ENCODE measurements around the gene LMBR1.
A peak's percentile ranks its signal among the peaks of the same experiment; 100 is the strongest.

LMBR1 gene

GRCh38 chr7:156693627-156694026 lies 199.4 kb downstream of the LMBR1 start:
- DNase-seq (ENCODE audit: low spot score) = no peak

- no peak for DNase-seq (ENCODE audit: low spot score)
These were observed 200.1 kb downstream of the LMBR1 start for GRCh38 chr7:156692849-156693248.

DNA sequence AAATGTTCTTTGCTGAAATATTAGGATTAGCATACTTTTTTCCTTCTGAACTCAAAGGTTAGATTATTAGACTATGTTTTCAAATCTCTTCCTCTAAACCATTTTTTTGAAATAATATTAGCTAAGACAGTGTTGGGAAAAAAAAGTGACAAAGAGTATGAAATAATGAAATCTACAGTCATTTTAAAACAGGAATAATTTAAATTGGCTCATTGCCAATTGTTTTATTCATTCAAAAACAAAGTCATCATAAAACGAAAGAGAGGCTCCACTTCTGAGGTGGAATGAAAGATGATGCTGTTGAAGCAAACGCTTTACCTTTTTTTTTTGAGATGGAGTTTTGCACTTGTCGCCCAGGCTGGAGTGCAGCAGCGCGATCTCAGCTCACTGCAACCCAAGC lies 201.2 kb downstream of the LMBR1 start:
- no peak for DNase-seq (ENCODE audit: low spot score)

GRCh38 chr7:156684661-156685060 lies 208.3 kb downstream of the LMBR1 start:
- no peak for DNase-seq (ENCODE audit: low spot score)

DNA sequence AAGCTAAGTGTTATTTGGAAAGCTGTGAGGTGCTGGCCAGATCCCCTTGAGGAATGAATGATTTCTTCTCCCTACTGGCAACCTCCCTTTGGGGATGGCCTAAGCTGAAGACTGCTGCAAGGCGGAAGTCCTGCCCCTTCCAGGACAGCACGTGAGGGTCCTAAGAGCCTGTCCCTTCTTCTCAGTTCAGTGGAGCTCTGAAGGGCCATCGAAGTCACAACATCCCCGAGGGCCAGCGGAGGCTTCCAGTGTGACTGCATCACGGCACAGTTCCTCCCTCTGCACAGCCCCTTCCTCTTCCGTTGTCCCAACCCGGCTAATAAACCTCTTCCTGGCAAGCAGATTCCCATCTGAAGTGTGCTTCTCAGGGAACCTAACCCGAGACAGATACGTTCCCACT lies 208.7 kb downstream of the LMBR1 start:
- DNase-seq (ENCODE audit: low spot score) = no peak

- DNase-seq (ENCODE audit: low spot score) = no peak
These were observed 210.1 kb downstream of the LMBR1 start for GRCh38 chr7:156682928-156683327.

DNA sequence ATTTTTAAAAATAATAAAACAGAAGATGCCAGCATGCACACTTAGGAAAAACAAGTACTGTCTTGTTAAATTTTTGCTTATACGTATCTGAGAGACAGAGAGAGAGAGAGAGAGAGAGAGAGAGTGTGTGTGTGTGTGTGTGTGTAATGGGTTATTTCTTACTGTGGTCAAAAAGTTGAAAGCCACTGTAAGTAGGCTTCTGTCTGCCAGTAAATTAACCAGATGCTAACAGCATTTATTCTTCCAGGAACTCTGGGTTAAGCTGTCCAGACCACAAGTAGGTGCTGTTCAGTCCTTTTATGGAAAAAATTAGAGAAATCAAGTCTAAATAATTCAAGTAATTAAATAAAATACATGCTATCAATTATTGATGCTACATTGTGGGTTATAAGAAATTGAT lies 212.7 kb downstream of the LMBR1 start:
- no peak for DNase-seq (ENCODE audit: low spot score)

DNA sequence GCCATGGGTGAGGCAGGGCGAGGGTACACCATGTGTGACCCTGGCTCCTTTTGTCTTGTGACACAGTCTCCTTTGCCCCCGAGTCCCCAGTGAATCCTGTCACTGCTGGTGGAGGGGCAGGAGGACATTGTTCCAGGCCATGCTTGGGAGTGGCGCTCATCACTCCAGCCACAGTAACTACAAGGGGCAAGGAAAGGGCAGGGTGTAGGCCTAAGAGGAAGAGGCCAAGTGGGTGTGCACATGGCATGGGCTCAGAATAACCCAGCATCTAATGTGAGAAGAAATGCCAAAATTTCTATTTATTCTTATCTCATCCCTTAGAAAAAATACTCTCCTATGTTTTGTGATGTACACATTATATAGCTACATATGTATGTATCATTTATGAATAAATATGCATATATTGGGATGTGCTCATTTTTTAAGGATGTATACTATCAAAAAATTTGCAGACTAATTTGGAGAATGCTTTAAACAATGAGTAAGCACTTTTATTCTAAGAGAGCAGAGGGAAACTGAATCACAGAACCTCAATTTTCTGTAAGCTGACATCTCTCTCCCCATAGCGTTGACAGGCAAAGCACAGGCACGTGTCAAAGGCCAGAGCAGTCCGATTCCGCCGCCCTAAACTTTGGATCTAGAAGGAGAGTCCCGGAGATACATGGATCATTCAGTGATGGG lies 215.5 kb downstream of the LMBR1 start:
- no peak for DNase-seq (ENCODE audit: low spot score)

DNA sequence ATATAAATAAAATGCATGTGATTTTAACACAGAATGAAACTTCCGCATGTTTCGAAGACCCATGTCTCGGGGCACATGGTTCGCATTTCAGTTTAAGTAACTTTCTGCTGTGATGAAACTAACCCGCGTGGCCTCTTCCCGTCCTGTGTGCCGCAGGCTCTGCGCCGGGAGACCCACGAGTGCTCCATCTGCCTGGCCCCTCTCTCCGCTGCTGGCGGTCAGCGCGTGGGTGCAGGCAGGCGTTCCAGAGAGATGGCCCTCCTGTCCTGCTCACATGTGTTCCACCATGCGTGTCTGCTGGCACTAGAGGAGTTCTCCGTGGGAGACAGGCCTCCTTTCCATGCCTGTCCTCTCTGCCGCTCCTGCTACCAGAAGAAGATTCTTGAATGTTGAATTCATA lies 216.7 kb downstream of the LMBR1 start:
- DNase-seq (ENCODE audit: low spot score) = no peak

DNA sequence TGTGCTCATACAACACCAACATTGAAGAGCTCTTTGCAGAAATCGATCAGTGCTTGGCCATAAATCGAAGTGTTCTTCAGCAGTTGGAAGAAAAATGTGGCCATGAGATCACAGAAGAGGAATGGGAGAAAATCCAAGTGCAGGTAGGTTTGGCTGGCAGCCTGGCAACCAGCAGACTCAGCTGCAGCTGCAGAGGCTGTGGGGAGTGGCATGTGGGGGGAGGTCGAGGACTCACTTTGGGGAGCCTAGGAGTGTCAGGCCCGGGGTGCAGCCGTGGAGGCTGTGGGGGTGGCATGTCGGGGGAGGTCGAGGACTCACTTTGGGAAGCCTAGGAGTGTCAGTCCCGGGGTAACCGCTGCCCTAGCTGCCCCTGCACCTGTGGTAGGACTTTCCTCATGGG lies 217.3 kb downstream of the LMBR1 start:
- DNase-seq (ENCODE audit: low spot score) = no peak

DNA sequence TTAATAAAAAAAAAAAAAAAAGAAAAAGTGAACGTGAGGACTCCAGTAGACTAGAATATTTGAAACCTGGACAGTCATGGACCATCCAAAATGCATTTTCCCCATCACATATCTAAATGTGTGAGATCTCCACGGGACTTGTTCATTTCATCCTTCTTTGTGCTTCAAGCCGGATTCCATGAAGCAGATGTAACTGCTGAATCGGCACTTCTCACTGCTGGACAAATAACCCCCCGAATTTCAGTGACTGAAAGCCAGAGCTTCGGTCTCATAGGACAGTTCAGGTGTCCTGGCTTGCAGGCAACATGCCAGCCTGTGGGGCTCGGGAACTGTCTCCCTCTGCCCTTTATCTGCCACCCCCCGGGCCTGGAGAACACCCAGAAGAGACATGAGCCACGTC lies 219.1 kb downstream of the LMBR1 start:
- no peak for DNase-seq (ENCODE audit: low spot score)

GRCh38 chr7:156673454-156673853 lies 219.5 kb downstream of the LMBR1 start:
- DNase-seq (ENCODE audit: low spot score) = no peak

DNA sequence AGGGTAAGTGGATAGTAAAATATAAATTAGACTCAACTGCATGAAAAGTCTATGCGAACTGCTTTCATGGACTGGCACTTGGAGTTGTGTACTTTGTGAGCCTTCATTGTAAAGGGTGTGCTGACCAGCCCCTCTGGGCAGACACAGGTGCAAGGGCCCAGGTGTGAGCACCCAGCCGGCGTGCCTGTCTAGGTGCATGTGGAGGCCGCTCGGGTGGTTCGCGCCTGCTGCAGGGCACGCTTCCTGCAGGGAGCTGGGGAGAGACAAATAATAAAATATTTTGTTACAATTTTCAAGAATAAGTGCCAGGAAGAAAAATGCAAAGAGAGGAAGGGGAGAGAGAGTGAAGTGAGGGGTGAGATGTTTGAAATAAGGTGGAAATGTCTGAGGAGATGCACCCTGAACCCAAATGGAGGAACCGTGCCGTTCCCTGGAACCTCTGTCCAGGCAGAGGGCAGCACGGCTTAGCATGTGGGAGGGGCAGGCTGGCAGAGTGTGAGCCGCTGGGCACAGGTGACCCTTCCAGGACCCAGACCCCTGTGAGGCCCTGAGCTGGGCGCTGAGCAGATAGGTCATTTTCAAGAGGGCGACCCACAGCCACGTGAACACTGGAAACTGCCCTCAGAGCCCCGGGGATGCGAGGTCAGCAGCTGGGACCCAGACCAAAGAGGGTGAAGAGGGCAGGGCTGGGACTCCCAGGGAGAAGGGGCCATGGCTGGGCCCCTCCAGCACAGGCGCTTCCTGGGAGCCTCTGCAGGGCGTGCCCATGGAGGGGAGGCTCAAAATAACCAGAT lies 223.8 kb downstream of the LMBR1 start:
- DNase-seq (ENCODE audit: low spot score) = no peak

GRCh38 chr7:156668130-156668741 lies 224.7 kb downstream of the LMBR1 start:
- peak; percentile 32 for DNase-seq (ENCODE audit: low spot score)

- DNase-seq (ENCODE audit: low spot score) = no peak
These were observed 225.9 kb downstream of the LMBR1 start for GRCh38 chr7:156667110-156667426.

DNA sequence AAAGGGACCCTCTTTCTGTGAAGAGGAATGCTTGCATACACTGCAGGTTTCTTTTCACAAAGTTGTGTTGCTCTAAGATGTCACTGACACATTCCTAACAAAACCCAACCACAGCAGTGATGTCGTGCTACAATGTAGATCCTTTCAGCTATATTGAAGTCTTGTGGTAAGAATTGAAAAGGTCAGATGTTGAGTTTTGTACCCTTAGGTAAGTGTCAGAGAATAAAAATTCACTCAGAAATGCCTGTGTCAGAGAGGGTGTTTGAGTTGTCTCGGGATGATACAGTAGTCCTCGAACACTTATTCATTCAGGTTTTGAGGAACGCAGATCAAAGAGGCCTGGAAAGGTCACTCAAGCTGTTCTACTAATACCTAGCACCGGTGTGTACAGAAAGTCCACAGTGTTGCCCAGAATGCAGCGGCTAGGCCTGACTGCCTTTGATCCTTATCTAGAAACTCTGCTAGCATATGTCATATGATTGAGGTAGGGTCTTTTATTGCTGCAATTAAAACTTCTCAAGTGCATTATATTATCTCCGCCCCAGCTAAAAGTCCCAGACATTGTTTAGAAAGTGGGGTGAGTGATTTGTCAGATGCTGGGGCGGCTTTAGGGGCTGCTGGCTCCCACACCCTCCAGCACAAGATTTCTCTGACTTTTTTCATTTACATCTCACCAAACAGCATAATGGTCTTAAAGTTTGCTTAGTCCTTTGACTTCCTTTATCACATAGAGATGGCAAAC lies 226.4 kb downstream of the LMBR1 start:
- DNase-seq (ENCODE audit: low spot score) = peak; percentile 45

- no peak for DNase-seq (ENCODE audit: low spot score)
These were observed 227.9 kb downstream of the LMBR1 start for GRCh38 chr7:156665101-156665500.

GRCh38 chr7:156662277-156662676 lies 230.7 kb downstream of the LMBR1 start:
- DNase-seq (ENCODE audit: low spot score) = no peak

GRCh38 chr7:156661637-156662036 lies 231.3 kb downstream of the LMBR1 start:
- DNase-seq (ENCODE audit: low spot score) = no peak

- DNase-seq (ENCODE audit: low spot score) = no peak
These were observed 233.0 kb downstream of the LMBR1 start for GRCh38 chr7:156659961-156660360.

- no peak for DNase-seq (ENCODE audit: low spot score)
These were observed 233.8 kb downstream of the LMBR1 start for GRCh38 chr7:156659203-156659602.

DNA sequence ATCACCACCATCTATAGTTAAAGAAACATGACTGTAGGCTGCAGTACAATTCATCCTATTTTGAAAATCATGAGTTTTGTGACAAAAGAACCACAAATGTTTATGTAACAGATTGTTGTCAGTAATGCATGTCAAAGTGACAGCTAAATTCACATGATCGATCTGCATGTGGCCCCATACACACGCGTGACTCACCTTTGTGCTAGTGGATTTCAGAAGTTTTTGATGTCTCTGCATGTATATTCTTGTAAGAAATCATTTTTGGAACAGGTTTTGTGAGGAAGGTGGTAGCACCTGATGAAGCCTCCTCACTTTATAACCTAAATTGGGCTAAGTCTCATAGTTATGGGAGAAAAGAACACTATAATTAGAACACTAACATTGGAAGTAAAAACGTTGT lies 235.3 kb downstream of the LMBR1 start:
- no peak for DNase-seq (ENCODE audit: low spot score)

DNA sequence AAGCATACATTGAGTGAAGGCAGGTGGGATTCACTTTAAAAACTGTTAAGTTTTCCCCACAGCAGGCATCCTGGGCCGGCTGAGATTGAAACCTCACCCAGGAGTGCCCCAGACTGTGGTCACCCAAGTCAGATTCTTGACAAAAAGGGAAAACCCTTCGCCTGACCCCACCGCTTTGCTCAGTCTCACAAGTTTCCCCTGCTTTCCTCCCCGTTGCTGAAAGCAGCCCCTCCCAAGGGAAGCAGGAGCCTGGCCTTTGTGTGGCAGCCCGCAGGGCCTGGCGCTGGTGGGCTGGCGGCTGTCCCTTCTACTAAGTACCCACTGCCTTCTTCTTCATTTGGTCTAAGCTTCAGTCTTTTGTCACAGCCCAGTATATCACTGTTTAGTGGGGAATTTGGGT lies 236.4 kb downstream of the LMBR1 start:
- DNase-seq (ENCODE audit: low spot score) = no peak

Measured in LoVo (cell line).